ENCODE data around the gene PREX1. TPM values are rescaled to one million over a fixed set of nuclear protein-coding genes. Genes with fewer than 3 reads are reported as not detected.
"Not testable (repeated sequence)": the region's sequence is repeated elsewhere in the genome, so short reads cannot be mapped to it uniquely, and the experiment has no call there.

The PREX1 gene
- total RNA-seq, 2 donors from 2014 or later: 132 to 167 TPM

DNA sequence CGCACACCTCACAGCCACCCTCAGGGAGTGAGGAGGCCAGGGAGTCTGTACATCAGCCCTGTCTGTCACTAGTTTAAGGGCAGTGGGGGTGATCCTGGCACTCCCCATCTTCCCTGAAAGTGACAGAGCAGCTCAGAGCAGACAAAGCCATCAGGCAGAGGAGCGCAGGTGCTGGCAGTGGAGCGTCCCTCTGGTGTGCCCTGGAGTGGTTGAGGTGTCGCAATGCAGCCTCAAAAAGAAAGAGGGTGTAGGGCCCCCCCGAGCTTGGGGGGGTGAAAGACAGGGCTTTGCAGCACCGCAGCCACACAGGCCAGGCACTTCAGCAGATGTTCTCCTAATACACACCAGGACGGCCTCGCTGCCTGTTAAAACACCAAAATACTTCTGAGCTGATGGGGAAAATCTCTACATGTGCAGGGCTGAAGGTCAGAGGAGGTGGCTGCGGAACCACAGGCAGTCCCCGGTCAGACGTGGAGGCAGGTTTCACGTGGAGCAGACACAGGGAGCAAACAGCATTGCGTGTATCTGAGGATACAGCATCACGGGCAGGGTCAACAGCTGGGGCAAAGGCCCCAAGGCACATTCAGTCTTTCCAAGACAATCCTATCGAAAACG is 69.5 kb downstream of the PREX1 start:
- DNase-seq (ENCODE audit: low spot score) (peak; percentile 78), ATAC-seq (peak; percentile 63 to 75)
- Mint-ChIP-seq H3K9me3 (no peaks in the 10 kb centered on the region), H3K27me3 (no peaks in the 10 kb centered on the region), H3K36me3 (peaks cover 14% of the 10 kb centered on the region), H3K4me3 (peak overlapping the region; percentile 88), H3K4me1 (ENCODE audit: low read depth in 2 of 2) (peaks cover 74 to 81% of the 10 kb centered on the region in 2 donors), H3K27ac (peak overlapping the region in 1 of 2 donors; percentile 96)

DNA sequence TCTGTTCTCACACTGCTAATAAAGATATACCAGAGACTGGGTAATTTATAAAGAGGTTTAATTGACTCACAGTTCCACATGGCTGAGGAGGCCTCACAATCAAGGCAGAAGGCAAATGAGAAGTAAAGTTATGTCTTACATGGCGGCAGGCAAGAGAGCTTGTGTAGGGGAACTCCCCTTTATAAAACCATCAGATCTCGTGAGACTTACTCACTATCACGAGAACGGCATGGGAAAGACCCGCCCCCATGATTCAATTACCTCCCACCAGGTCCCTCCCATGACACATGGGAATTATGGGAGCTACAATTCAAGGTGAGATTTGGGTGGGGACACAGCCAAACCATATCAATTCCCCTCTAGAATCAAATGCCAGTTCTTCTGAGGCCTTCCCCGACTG is 71.0 kb downstream of the PREX1 start:
- H3K9me3 Mint-ChIP-seq; H3K27me3 Mint-ChIP-seq; ATAC-seq; DNase-seq (ENCODE audit: low spot score): not testable (repeated sequence)
- H3K4me1 Mint-ChIP-seq (ENCODE audit: low read depth in 2 of 2): peaks cover 77 to 80% of the 10 kb centered on the region in 2 donors
- peak overlapping the region; percentile 88 for H3K4me3 Mint-ChIP-seq
- H3K36me3 Mint-ChIP-seq: peaks cover 14% of the 10 kb centered on the region
- H3K27ac Mint-ChIP-seq: peak overlapping the region in 1 of 2 donors; percentile 96

DNA sequence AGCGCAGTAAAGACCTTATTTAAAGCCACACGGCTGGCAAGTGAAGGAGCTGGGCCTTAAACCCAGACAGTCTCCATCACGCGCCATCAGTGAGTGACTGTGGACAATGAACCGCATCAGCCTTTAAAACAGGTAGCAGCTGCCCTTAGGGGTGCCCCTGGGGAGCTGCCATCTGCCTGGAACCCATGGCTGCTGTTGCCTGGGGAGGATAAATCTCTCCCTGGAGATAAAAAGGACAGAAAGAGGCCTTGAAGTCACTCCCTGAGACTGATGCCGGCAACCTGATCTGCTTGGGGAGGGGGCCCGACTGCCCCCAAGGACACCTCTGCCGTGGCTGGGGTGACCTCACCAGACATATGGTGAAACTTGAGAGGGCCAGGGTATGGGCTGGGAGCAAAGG is 73.5 kb downstream of the PREX1 start:
- H3K4me3 Mint-ChIP-seq: no peak overlapping the region
- ATAC-seq (no peak), DNase-seq (ENCODE audit: low spot score) (no peak)
- peak overlapping the region in 1 of 2 donors; percentile 84 for H3K27ac Mint-ChIP-seq
- no peaks in the 10 kb centered on the region for H3K9me3 Mint-ChIP-seq
- no peaks in the 10 kb centered on the region for H3K27me3 Mint-ChIP-seq
- H3K36me3 Mint-ChIP-seq: peaks cover 14% of the 10 kb centered on the region
- peaks cover 76 to 80% of the 10 kb centered on the region in 2 donors for H3K4me1 Mint-ChIP-seq (ENCODE audit: low read depth in 2 of 2)

GRCh38 chr20:48752963-48753362 is 74.8 kb downstream of the PREX1 start:
- no peaks in the 10 kb centered on the region for H3K9me3 Mint-ChIP-seq
- no peak for ATAC-seq
- DNase-seq (ENCODE audit: low spot score): no peak
- H3K27ac Mint-ChIP-seq: peak overlapping the region in 1 of 2 donors; percentile 84
- H3K27me3 Mint-ChIP-seq: no peaks in the 10 kb centered on the region
- peaks cover 77 to 80% of the 10 kb centered on the region in 2 donors for H3K4me1 Mint-ChIP-seq (ENCODE audit: low read depth in 2 of 2)
- H3K4me3 Mint-ChIP-seq: peak overlapping the region; percentile 74
- H3K36me3 Mint-ChIP-seq: peaks cover 19% of the 10 kb centered on the region

GRCh38 chr20:48751871-48752270 is 75.9 kb downstream of the PREX1 start:
- no peak for ATAC-seq
- no peaks in the 10 kb centered on the region for H3K27me3 Mint-ChIP-seq

DNA sequence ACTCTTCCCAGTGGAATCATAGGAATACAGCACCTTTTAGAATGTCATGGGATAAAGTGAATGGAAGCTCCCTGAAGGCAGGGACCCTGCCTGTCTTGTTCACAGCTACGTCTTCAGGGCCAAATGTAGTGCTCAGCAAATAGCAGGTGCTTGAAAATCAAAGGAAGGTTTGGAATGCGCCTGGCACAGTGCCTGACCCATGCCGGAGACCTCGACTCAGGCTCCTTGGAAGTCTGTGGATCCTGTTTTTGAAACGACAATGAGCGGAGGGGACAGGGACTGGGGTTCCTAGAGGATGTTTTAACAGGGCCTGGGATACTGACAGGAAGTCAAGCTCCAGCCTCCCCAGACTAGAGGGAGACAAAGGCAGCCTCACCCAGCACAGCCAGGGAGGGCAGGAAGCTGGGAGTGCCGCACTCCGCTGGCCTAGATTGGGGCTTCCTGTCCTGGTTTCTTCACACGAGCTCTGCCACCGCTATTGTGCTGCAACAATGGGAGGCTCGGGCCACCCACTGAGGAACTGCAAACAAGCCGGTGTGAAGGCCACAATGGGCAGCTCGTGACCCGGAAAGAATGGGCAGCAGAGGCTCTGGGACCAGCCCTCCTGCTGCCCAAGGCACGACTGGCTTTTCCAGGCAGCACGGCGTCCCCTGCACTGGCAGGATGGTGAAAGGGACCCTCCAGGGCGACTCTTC is 76.7 kb downstream of the PREX1 start:
- H3K9me3 Mint-ChIP-seq: no peaks in the 10 kb centered on the region
- DNase-seq (ENCODE audit: low spot score) (peak; percentile 86), ATAC-seq (peak; percentile 90)
- peaks cover 11% of the 10 kb centered on the region for H3K36me3 Mint-ChIP-seq
- no peaks in the 10 kb centered on the region for H3K27me3 Mint-ChIP-seq
- H3K27ac Mint-ChIP-seq: peak overlapping the region in 1 of 2 donors; percentile 84
- peaks cover 66 to 67% of the 10 kb centered on the region in 2 donors for H3K4me1 Mint-ChIP-seq (ENCODE audit: low read depth in 2 of 2)
- peak overlapping the region; percentile 74 for H3K4me3 Mint-ChIP-seq

More at GRCh38 chr20:48751871-48752270, 75.9 kb downstream of the PREX1 start:
- Mint-ChIP-seq H3K36me3 (peaks cover 16% of the 10 kb centered on the region), H3K4me3 (peak overlapping the region; percentile 74), H3K4me1 (ENCODE audit: low read depth in 2 of 2) (peaks cover 67 to 70% of the 10 kb centered on the region in 2 donors), H3K27ac (peak overlapping the region in 1 of 2 donors; percentile 84), H3K9me3 (no peaks in the 10 kb centered on the region)
- no peak for DNase-seq (ENCODE audit: low spot score)

GRCh38 chr20:48750376-48750775 is 77.4 kb downstream of the PREX1 start:
- peaks cover 11% of the 10 kb centered on the region for H3K36me3 Mint-ChIP-seq
- H3K9me3 Mint-ChIP-seq: no peaks in the 10 kb centered on the region
- ATAC-seq: no peak
- no peaks in the 10 kb centered on the region for H3K27me3 Mint-ChIP-seq
- DNase-seq (ENCODE audit: low spot score): peak; percentile 58
- peak overlapping the region in 1 of 2 donors; percentile 84 for H3K27ac Mint-ChIP-seq
- H3K4me1 Mint-ChIP-seq (ENCODE audit: low read depth in 2 of 2): peaks cover 66 to 67% of the 10 kb centered on the region in 2 donors
- H3K4me3 Mint-ChIP-seq: peak overlapping the region; percentile 74

- DNase-seq (ENCODE audit: low spot score) (peak; percentile 62), ATAC-seq (peak in 1 of 2 donors; percentile 18)
- Mint-ChIP-seq H3K4me1 (ENCODE audit: low read depth in 2 of 2) (peaks cover 65 to 66% of the 10 kb centered on the region in 2 donors), H3K36me3 (peaks cover 11% of the 10 kb centered on the region), H3K27ac (peak overlapping the region in 1 of 2 donors; percentile 84), H3K4me3 (peak overlapping the region; percentile 66), H3K9me3 (no peaks in the 10 kb centered on the region), H3K27me3 (no peaks in the 10 kb centered on the region)
These were observed 78.4 kb downstream of the PREX1 start for GRCh38 chr20:48749437-48749836.

- no peaks in the 10 kb centered on the region for H3K9me3 Mint-ChIP-seq
- H3K4me3 Mint-ChIP-seq: peak overlapping the region; percentile 66
- DNase-seq (ENCODE audit: low spot score): peak; percentile 55
- peaks cover 7% of the 10 kb centered on the region for H3K36me3 Mint-ChIP-seq
- peaks cover 64 to 65% of the 10 kb centered on the region in 2 donors for H3K4me1 Mint-ChIP-seq (ENCODE audit: low read depth in 2 of 2)
- H3K27me3 Mint-ChIP-seq: no peaks in the 10 kb centered on the region
- peak overlapping the region in 1 of 2 donors; percentile 84 for H3K27ac Mint-ChIP-seq
- no peak for ATAC-seq
These were observed 79.2 kb downstream of the PREX1 start for GRCh38 chr20:48748556-48748955.

- peak overlapping the region in 1 of 2 donors; percentile 84 for H3K27ac Mint-ChIP-seq
- H3K36me3 Mint-ChIP-seq: peaks cover 12% of the 10 kb centered on the region
- peaks cover 63 to 65% of the 10 kb centered on the region in 2 donors for H3K4me1 Mint-ChIP-seq (ENCODE audit: low read depth in 2 of 2)
- no peaks in the 10 kb centered on the region for H3K9me3 Mint-ChIP-seq
- DNase-seq (ENCODE audit: low spot score) (peak; percentile 52), ATAC-seq (no peak)
- H3K4me3 Mint-ChIP-seq: peak overlapping the region; percentile 66
- no peaks in the 10 kb centered on the region for H3K27me3 Mint-ChIP-seq
These were observed 79.9 kb downstream of the PREX1 start for GRCh38 chr20:48747840-48748414.

DNA sequence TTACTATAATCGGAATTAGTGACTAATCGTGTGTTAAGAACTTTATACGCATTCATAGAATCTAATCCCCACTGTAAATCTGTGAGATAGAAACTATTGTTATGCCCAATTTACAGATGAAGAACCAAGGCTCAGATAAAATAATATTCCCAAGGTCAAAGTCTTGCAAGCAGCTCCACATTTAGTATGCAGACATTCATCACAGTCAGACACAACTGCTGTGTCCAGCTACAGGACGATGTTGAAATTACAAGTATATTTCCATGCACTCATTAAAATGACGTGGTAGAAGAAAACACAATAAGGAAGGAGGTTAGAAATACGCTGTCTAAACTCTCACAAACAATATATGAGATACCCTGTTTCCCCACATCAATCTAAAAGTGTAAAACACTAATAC is 82.5 kb downstream of the PREX1 start:
- peaks cover 47 to 53% of the 10 kb centered on the region in 2 donors for H3K4me1 Mint-ChIP-seq (ENCODE audit: low read depth in 2 of 2)
- no peak for ATAC-seq
- H3K27me3 Mint-ChIP-seq: no peaks in the 10 kb centered on the region
- peaks cover 18% of the 10 kb centered on the region for H3K36me3 Mint-ChIP-seq
- H3K27ac Mint-ChIP-seq: peak overlapping the region in 1 of 2 donors; percentile 60
- no peaks in the 10 kb centered on the region for H3K9me3 Mint-ChIP-seq
- H3K4me3 Mint-ChIP-seq: no peak overlapping the region
- no peak for DNase-seq (ENCODE audit: low spot score)

DNA sequence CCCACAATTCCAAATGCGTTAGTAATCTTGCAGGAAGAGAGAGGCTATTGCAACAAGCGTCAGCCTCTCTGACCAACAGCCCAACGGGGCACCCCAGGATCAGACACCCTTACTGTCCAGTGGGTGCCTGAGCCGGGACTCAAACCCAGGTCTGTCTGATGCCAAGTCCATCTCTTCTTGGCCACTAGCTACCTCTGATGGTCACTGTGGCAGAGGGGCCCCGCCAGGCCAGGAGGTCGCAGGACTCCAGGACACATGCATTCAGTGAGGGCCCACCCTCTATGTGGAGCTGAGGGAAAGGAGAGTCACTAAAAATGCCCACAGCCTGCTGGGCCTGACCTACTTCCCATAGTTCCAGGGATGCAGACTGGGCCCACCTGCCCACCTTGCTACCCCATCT is 83.3 kb downstream of the PREX1 start:
- Mint-ChIP-seq H3K27ac (peak overlapping the region; percentile 59 to 75), H3K9me3 (no peaks in the 10 kb centered on the region), H3K4me1 (ENCODE audit: low read depth in 2 of 2) (peaks cover 47 to 54% of the 10 kb centered on the region in 2 donors), H3K4me3 (no peak overlapping the region), H3K27me3 (no peaks in the 10 kb centered on the region), H3K36me3 (peaks cover 18% of the 10 kb centered on the region)
- no peak for DNase-seq (ENCODE audit: low spot score)
- no peak for ATAC-seq

GRCh38 chr20:48743807-48744206 is 84.0 kb downstream of the PREX1 start:
- DNase-seq (ENCODE audit: low spot score) (no peak), ATAC-seq (no peak)
- H3K27me3 Mint-ChIP-seq: no peaks in the 10 kb centered on the region
- H3K4me1 Mint-ChIP-seq (ENCODE audit: low read depth in 2 of 2): peaks cover 47 to 54% of the 10 kb centered on the region in 2 donors
- H3K36me3 Mint-ChIP-seq: peaks cover 18% of the 10 kb centered on the region
- H3K4me3 Mint-ChIP-seq: no peak overlapping the region
- H3K27ac Mint-ChIP-seq: peak overlapping the region; percentile 75 to 85
- H3K9me3 Mint-ChIP-seq: no peaks in the 10 kb centered on the region

Measured in natural killer cell treated with Interleukin-12 subunit alpha and Interleukin-12 subunit beta and Interleukin-15 and Interleukin-18, amount 100 ng/mL, for 72 hours (primary cell).